HCT116 (cell line): ENCODE measurements around the gene TMEM132E.

ENCODE experiments used
- ATF3 ChIP-seq: IDR thresholded peaks from 2 replicates; pipeline ENCODE4 v1.6.1; 2012
- CTCF ChIP-seq, 3 experiments: fragments of 200-600 bp in 1 of 3; sonication (generic) in 1 of 3; IDR thresholded peaks in 2 of 3; conservative IDR thresholded peaks in 1 of 3; 2 replicates each; pipeline ENCODE4 v1.5.1; 2012 to 2017; ENCODE audit warnings: low read depth in 2 of 3, low read length in 2 of 3, antibody characterized with exemption in 1 of 3, borderline replicate concordance in 1 of 3, control low read depth in 1 of 3, mild to moderate bottlenecking in 1 of 3, mixed read lengths in 1 of 3, mixed run types in 1 of 3, moderate library complexity in 1 of 3; ENCODE audit not compliant: insufficient read depth in 1 of 3
- EZH2 ChIP-seq: fragments of 200-600 bp; sonication (generic); IDR thresholded peaks from 2 replicates; pipeline ENCODE4 v1.6.1; 2017; ENCODE audit warnings: antibody characterized with exemption, mixed run types
- EZH2phosphoT487 ChIP-seq: fragments of 200-600 bp; IDR thresholded peaks from 2 replicates; pipeline ENCODE4 v1.6.1; 2018; ENCODE audit warnings: antibody characterized with exemption, borderline replicate concordance
- POLR2A ChIP-seq: IDR thresholded peaks from 2 replicates; pipeline ENCODE4 v1.7.0; 2011; ENCODE audit warnings: borderline replicate concordance; ENCODE audit not compliant: insufficient read depth, insufficient read length; ENCODE audit errors: extremely low read depth
- RAD21 ChIP-seq: IDR thresholded peaks from 2 replicates; pipeline ENCODE4 v1.6.1; 2012; ENCODE audit warnings: low read depth, mild to moderate bottlenecking
- REST ChIP-seq: IDR thresholded peaks from 2 replicates; pipeline ENCODE4 v1.6.1; 2012; ENCODE audit warnings: low read depth
- SIN3A ChIP-seq: IDR thresholded peaks from 2 replicates; pipeline ENCODE4 v1.6.1; 2012; ENCODE audit warnings: low read depth
- SRF ChIP-seq: IDR thresholded peaks from 2 replicates; pipeline ENCODE4 v1.6.1; 2012; ENCODE audit warnings: low read depth
- TCF7L2 ChIP-seq: IDR thresholded peaks from 2 replicates; pipeline ENCODE4 v1.7.0; 2011; ENCODE audit warnings: borderline replicate concordance, inconsistent platforms; ENCODE audit not compliant: insufficient read depth, insufficient read length; ENCODE audit errors: extremely low read depth
- ZFX ChIP-seq: fragments of 450-650 bp; IDR thresholded peaks from 2 replicates; pipeline ENCODE4 v1.6.1; 2017

- TF ChIP-seq ZFX (no peak), POLR2A (no peak), CTCF (IDR thresholded peaks at IDR 0.05 in 2 of 3, conservative IDR thresholded peaks at IDR 0.05 in 1 of 3; ENCODE audit: borderline replicate concordance in 1 of 3, insufficient read depth in 1 of 3, low read depth in 2 of 3, low read length in 2 of 3) (no peak), EZH2phosphoT487 (no peak), SRF (no peak), TCF7L2 (no peak), EZH2 (no peak), REST (no peak), RAD21 (no peak), SIN3A (no peak), ATF3 (no peak)
Observed at GRCh38 chr17:34592002-34592401, 12.6 kb downstream of the TMEM132E start.
